ENCODE results near the gene EPB41L1. TPM values are rescaled to one million over a fixed set of nuclear protein-coding genes. Genes with fewer than 3 reads are reported as not detected.
A peak's percentile ranks its signal among the peaks of the same experiment; 100 is the strongest.

EPB41L1 gene
- total RNA-seq, 1 experiment from 2014 or later = 5.9 TPM

DNA sequence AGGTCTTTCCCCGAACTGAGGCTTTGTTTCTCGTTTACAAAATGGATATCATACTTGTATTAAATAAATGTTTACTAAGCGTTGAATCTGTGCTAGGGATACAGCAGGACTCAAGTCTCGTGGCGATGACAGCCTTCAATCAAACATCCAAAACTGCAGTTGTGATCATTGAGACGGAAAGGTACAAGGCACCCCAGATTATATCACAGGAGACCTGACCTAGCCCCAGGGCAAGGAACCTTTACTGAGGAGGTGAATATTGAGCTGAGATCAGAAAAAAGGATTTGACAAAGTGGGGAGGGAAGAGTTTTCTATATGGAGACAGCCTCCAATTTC lies 82.2 kb downstream of the EPB41L1 start:
- H3K27me3 ChIP-seq (ENCODE audit: low read length) = no peaks in the 10 kb centered on the region
- H3K4me2 ChIP-seq (ENCODE audit: low read depth, low read length, poor library complexity, severe bottlenecking) = peak overlapping the region; percentile 96
- H3K4me1 ChIP-seq (ENCODE audit: low read length) = peaks cover 17% of the 10 kb centered on the region
- H2AFZ ChIP-seq (ENCODE audit: low read length) = peak overlapping the region; percentile 100
- H4K20me1 ChIP-seq (ENCODE audit: insufficient read depth, low read depth, low read length) = 0 out of 2 replicates have a peak, but pooled peaks cover 6% of the 10 kb centered on the region
- H3K9me3 ChIP-seq (ENCODE audit: low read length) = no peaks in the 10 kb centered on the region
- peaks cover 59% of the 10 kb centered on the region for H3K79me2 ChIP-seq (ENCODE audit: low read length)
- H3K9me2 ChIP-seq (replicated peaks; ENCODE audit: insufficient read depth, low read length) = no peaks in the 10 kb centered on the region
- H3K36me3 ChIP-seq (ENCODE audit: insufficient read depth, low read length) = peaks cover 14% of the 10 kb centered on the region; the same call in 1 of the 2 replicates
- H3K27ac ChIP-seq (ENCODE audit: low read length) = peak overlapping the region; percentile 26; the same call in 1 of the 2 replicates
- H3K9ac ChIP-seq (ENCODE audit: low read length) = peak overlapping the region; percentile 87
- peak overlapping the region; percentile 90 for H3K4me3 ChIP-seq (ENCODE audit: low read length)
- DNase-seq = no peak

DNA sequence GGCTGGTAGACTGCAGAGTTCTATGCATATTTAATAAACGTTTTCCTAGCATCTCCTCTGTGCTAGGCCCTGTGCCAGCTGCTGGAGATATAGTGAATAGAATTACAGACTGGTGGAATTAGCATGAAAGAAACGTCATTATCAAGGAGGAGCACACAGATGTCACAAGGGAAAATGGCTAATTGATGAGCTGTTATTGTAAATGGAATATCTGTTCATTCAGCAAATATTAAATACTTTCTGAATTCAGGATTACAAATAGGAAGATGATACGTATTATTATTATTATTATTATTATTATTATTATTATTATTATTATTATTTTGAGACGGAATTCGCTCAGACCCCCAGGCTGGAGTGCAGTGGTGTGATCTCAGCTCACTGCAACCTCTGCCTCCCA lies 82.9 kb downstream of the EPB41L1 start:
- H3K36me3 ChIP-seq (ENCODE audit: insufficient read depth, low read length) = peaks cover 14% of the 10 kb centered on the region; the same call in 1 of the 2 replicates
- peaks cover 63% of the 10 kb centered on the region for H3K79me2 ChIP-seq (ENCODE audit: low read length)
- H3K4me1 ChIP-seq (ENCODE audit: low read length) = peaks cover 17% of the 10 kb centered on the region
- peak overlapping the region; percentile 96 for H3K4me2 ChIP-seq (ENCODE audit: low read depth, low read length, poor library complexity, severe bottlenecking)
- no peaks in the 10 kb centered on the region for H3K27me3 ChIP-seq (ENCODE audit: low read length)
- H3K9me2 ChIP-seq (replicated peaks; ENCODE audit: insufficient read depth, low read length) = no peaks in the 10 kb centered on the region
- peak overlapping the region; percentile 90 for H3K4me3 ChIP-seq (ENCODE audit: low read length)
- H3K9me3 ChIP-seq (ENCODE audit: low read length) = no peaks in the 10 kb centered on the region
- no peak for DNase-seq
- H3K9ac ChIP-seq (ENCODE audit: low read length) = peak overlapping the region; percentile 87
- no peak overlapping the region for H3K27ac ChIP-seq (ENCODE audit: low read length)
- H2AFZ ChIP-seq (ENCODE audit: low read length) = no peak overlapping the region
- H4K20me1 ChIP-seq (ENCODE audit: insufficient read depth, low read depth, low read length) = 0 out of 2 replicates have a peak, but pooled peaks cover 6% of the 10 kb centered on the region

GRCh38 chr20:36238153-36238552 lies 83.6 kb downstream of the EPB41L1 start:
- Histone ChIP-seq H3K9me3 (ENCODE audit: low read length) (no peaks in the 10 kb centered on the region), H3K36me3 (ENCODE audit: insufficient read depth, low read length) (peaks cover 18% of the 10 kb centered on the region; the same call in 1 of the 2 replicates), H3K9me2 (replicated peaks; ENCODE audit: insufficient read depth, low read length) (no peaks in the 10 kb centered on the region), H2AFZ (ENCODE audit: low read length) (no peak overlapping the region), H4K20me1 (ENCODE audit: insufficient read depth, low read depth, low read length) (0 out of 2 replicates have a peak, but pooled peaks cover 6% of the 10 kb centered on the region), H3K27me3 (ENCODE audit: low read length) (no peaks in the 10 kb centered on the region), H3K79me2 (ENCODE audit: low read length) (peaks cover 67% of the 10 kb centered on the region), H3K27ac (ENCODE audit: low read length) (no peak overlapping the region), H3K4me3 (ENCODE audit: low read length) (no peak overlapping the region), H3K9ac (ENCODE audit: low read length) (no peak overlapping the region), H3K4me1 (ENCODE audit: low read length) (peaks cover 17% of the 10 kb centered on the region), H3K4me2 (ENCODE audit: low read depth, low read length, poor library complexity, severe bottlenecking) (peak overlapping the region; percentile 32)
- no peak for DNase-seq

- Histone ChIP-seq H3K79me2 (ENCODE audit: low read length) (peaks cover 71% of the 10 kb centered on the region), H3K4me3 (ENCODE audit: low read length) (no peak overlapping the region), H3K9ac (ENCODE audit: low read length) (no peak overlapping the region), H3K36me3 (ENCODE audit: insufficient read depth, low read length) (peaks cover 18% of the 10 kb centered on the region; the same call in 1 of the 2 replicates), H2AFZ (ENCODE audit: low read length) (no peak overlapping the region), H3K27me3 (ENCODE audit: low read length) (no peaks in the 10 kb centered on the region), H3K27ac (ENCODE audit: low read length) (no peak overlapping the region), H3K9me2 (replicated peaks; ENCODE audit: insufficient read depth, low read length) (no peaks in the 10 kb centered on the region), H3K9me3 (ENCODE audit: low read length) (no peaks in the 10 kb centered on the region), H3K4me2 (ENCODE audit: low read depth, low read length, poor library complexity, severe bottlenecking) (no peak overlapping the region), H3K4me1 (ENCODE audit: low read length) (peaks cover 17% of the 10 kb centered on the region), H4K20me1 (ENCODE audit: insufficient read depth, low read depth, low read length) (0 out of 2 replicates have a peak, but pooled peaks cover 6% of the 10 kb centered on the region)
- no peak for DNase-seq
These were observed 84.2 kb downstream of the EPB41L1 start for GRCh38 chr20:36238760-36239159.

GRCh38 chr20:36240076-36240475 lies 85.5 kb downstream of the EPB41L1 start:
- Histone ChIP-seq H3K27me3 (ENCODE audit: low read length) (no peaks in the 10 kb centered on the region), H3K9me3 (ENCODE audit: low read length) (no peaks in the 10 kb centered on the region), H2AFZ (ENCODE audit: low read length) (no peak overlapping the region), H3K27ac (ENCODE audit: low read length) (no peak overlapping the region), H3K4me3 (ENCODE audit: low read length) (no peak overlapping the region), H3K9me2 (replicated peaks; ENCODE audit: insufficient read depth, low read length) (no peaks in the 10 kb centered on the region), H3K4me1 (ENCODE audit: low read length) (peaks cover 17% of the 10 kb centered on the region), H3K9ac (ENCODE audit: low read length) (no peak overlapping the region), H4K20me1 (ENCODE audit: insufficient read depth, low read depth, low read length) (0 out of 2 replicates have a peak, but pooled peaks cover 6% of the 10 kb centered on the region), H3K4me2 (ENCODE audit: low read depth, low read length, poor library complexity, severe bottlenecking) (no peak overlapping the region), H3K36me3 (ENCODE audit: insufficient read depth, low read length) (peaks cover 23% of the 10 kb centered on the region; the same call in 1 of the 2 replicates), H3K79me2 (ENCODE audit: low read length) (peaks cover 71% of the 10 kb centered on the region)
- DNase-seq = no peak

DNA sequence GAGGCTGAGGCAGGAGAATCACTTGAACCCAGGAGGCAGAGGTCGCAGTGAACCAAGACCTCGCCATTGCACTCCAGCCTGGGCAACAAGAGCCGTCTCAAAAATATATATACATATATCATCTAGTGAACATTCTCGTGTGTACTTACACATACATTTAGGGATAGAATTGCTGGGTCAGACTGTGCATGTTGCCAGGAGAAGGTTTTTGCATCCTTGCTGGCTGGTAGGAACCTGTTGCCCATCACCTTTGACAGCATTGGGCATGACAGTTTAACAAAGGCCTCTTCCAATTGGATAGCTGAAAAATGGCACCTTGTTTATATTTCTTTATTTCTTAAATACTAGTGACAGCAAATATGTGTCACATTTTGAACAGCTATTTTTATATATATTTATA lies 87.1 kb downstream of the EPB41L1 start:
- Histone ChIP-seq H3K4me1 (ENCODE audit: low read length) (peaks cover 11% of the 10 kb centered on the region), H3K9me3 (ENCODE audit: low read length) (no peaks in the 10 kb centered on the region), H3K9ac (ENCODE audit: low read length) (no peak overlapping the region)

DNA sequence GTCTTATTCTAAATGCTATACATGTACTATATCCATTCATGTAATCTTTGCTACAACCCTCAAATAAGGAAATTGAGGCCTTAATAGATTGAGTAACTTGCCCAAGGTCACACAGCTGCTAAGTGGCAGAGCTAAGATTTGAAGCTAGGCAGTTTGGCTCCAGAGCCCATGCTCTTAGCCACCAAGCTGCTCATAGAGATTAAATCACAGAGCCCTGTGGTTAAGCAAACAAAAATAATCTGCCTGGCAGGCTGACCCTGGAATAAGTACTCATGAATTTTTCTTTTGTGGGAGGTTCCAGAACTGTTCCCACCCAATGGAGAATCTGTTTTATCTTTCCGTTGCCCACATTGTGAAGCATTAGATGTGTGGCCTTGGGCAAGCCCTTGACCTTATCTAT lies 89.2 kb downstream of the EPB41L1 start:
- H3K4me3 ChIP-seq (ENCODE audit: low read length) = no peak overlapping the region
- H3K79me2 ChIP-seq (ENCODE audit: low read length) = peaks cover 45% of the 10 kb centered on the region
- H3K9me2 ChIP-seq (replicated peaks; ENCODE audit: insufficient read depth, low read length) = no peaks in the 10 kb centered on the region
- no peak overlapping the region for H2AFZ ChIP-seq (ENCODE audit: low read length)
- no peak overlapping the region for H3K9ac ChIP-seq (ENCODE audit: low read length)
- H3K4me1 ChIP-seq (ENCODE audit: low read length) = peaks cover 3% of the 10 kb centered on the region
- no peaks in the 10 kb centered on the region for H4K20me1 ChIP-seq (ENCODE audit: insufficient read depth, low read depth, low read length)
- H3K36me3 ChIP-seq (ENCODE audit: insufficient read depth, low read length) = peaks cover 47% of the 10 kb centered on the region; the same call in 1 of the 2 replicates
- H3K9me3 ChIP-seq (ENCODE audit: low read length) = no peaks in the 10 kb centered on the region
- no peak for DNase-seq
- H3K4me2 ChIP-seq (ENCODE audit: low read depth, low read length, poor library complexity, severe bottlenecking) = no peak overlapping the region
- H3K27ac ChIP-seq (ENCODE audit: low read length) = no peak overlapping the region
- H3K27me3 ChIP-seq (ENCODE audit: low read length) = no peaks in the 10 kb centered on the region

More for the DNA sequence above, 87.1 kb downstream of the EPB41L1 start:
- Histone ChIP-seq H3K79me2 (ENCODE audit: low read length) (peaks cover 61% of the 10 kb centered on the region), H3K36me3 (ENCODE audit: insufficient read depth, low read length) (peaks cover 33% of the 10 kb centered on the region; the same call in 1 of the 2 replicates), H3K4me2 (ENCODE audit: low read depth, low read length, poor library complexity, severe bottlenecking) (no peak overlapping the region), H2AFZ (ENCODE audit: low read length) (no peak overlapping the region), H3K9me2 (replicated peaks; ENCODE audit: insufficient read depth, low read length) (no peaks in the 10 kb centered on the region), H4K20me1 (ENCODE audit: insufficient read depth, low read depth, low read length) (0 out of 2 replicates have a peak, but pooled peaks cover 6% of the 10 kb centered on the region), H3K4me3 (ENCODE audit: low read length) (no peak overlapping the region), H3K27ac (ENCODE audit: low read length) (no peak overlapping the region), H3K27me3 (ENCODE audit: low read length) (no peaks in the 10 kb centered on the region)
- DNase-seq = no peak

DNA sequence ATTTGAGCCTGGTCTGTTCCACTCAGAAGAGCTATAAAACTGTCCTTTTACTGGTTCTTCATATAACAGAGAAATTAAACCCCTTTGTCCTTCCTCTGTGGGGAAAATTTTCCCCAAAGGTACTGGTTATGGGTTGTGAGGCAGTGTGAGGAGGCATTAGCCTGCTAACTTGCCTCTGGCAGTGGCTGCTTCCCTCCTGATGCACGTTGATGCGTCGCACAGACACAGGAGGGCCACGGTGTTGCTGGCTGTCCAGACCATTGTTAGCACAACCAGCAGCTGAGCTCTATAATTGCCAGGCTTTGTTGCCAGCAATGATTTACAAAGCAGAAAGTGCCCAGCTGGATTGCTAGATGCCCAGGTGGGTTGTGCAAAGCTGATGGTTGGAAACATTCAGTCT lies 91.9 kb downstream of the EPB41L1 start:
- DNase-seq = no peak
- H3K9me2 ChIP-seq (replicated peaks; ENCODE audit: insufficient read depth, low read length) = no peaks in the 10 kb centered on the region
- H3K4me1 ChIP-seq (ENCODE audit: low read length) = peaks cover 15% of the 10 kb centered on the region
- H3K36me3 ChIP-seq (ENCODE audit: insufficient read depth, low read length) = peaks cover 37% of the 10 kb centered on the region; the same call in 1 of the 2 replicates
- H3K27me3 ChIP-seq (ENCODE audit: low read length) = no peaks in the 10 kb centered on the region
- no peak overlapping the region for H3K27ac ChIP-seq (ENCODE audit: low read length)
- no peak overlapping the region for H3K9ac ChIP-seq (ENCODE audit: low read length)
- H3K79me2 ChIP-seq (ENCODE audit: low read length) = peaks cover 41% of the 10 kb centered on the region
- no peak overlapping the region for H2AFZ ChIP-seq (ENCODE audit: low read length)
- H3K4me2 ChIP-seq (ENCODE audit: low read depth, low read length, poor library complexity, severe bottlenecking) = no peak overlapping the region
- no peaks in the 10 kb centered on the region for H4K20me1 ChIP-seq (ENCODE audit: insufficient read depth, low read depth, low read length)
- no peak overlapping the region for H3K4me3 ChIP-seq (ENCODE audit: low read length)
- no peaks in the 10 kb centered on the region for H3K9me3 ChIP-seq (ENCODE audit: low read length)

All from Karpas-422 (cell line).